Hepatocyte (in vitro differentiated cells): Measurements from ENCODE around the gene LYZL2. TPM values are rescaled to one million over a fixed set of nuclear protein-coding genes. Genes with fewer than 3 reads are reported as not detected.
"Not testable (repeated sequence)": the region's sequence is repeated elsewhere in the genome, so short reads cannot be mapped to it uniquely, and the experiment has no call there.

Source experiments
- DNase-seq: peaks from one replicate; pipeline ENCODE4 v3.0.0-alpha.2; 2016; ENCODE audit warnings: low spot score
- H2AFZ ChIP-seq: fragments of 200-600 bp; sonication (generic); 2 replicates; pipeline ENCODE4 v1.6.0; 2016; ENCODE audit warnings: antibody characterized with exemption, mild to moderate bottlenecking
- H3K27ac ChIP-seq: fragments of 200-600 bp; sonication (generic); 2 replicates; pipeline ENCODE4 v1.5.1; 2016; ENCODE audit warnings: mild to moderate bottlenecking
- H3K27me3 ChIP-seq: fragments of 200-600 bp; sonication (generic); 2 replicates; pipeline ENCODE4 v1.6.1; 2016
- H3K36me3 ChIP-seq: fragments of 200-600 bp; sonication (generic); replicated peaks from 2 replicates; pipeline ENCODE4 v1.5.1; 2016; ENCODE audit warnings: low read depth; ENCODE audit not compliant: insufficient read depth
- H3K4me1 ChIP-seq: fragments of 200-600 bp; sonication (generic); 2 replicates; pipeline ENCODE4 v1.5.1; 2016; ENCODE audit warnings: mild to moderate bottlenecking, moderate library complexity; ENCODE audit not compliant: insufficient read depth
- H3K4me2 ChIP-seq: fragments of 200-600 bp; sonication (generic); 2 replicates; pipeline ENCODE4 v1.6.0; 2016
- H3K4me3 ChIP-seq: fragments of 200-600 bp; sonication (generic); 2 replicates; pipeline ENCODE4 v1.5.1; 2016; ENCODE audit warnings: mild to moderate bottlenecking
- H3K79me2 ChIP-seq: fragments of 200-600 bp; sonication (generic); 2 replicates; pipeline ENCODE4 v1.6.0; 2017; ENCODE audit warnings: mild to moderate bottlenecking
- H3K9me2 ChIP-seq: fragments of 200-600 bp; sonication (generic); replicated peaks from 2 replicates; pipeline ENCODE4 v1.6.0; 2017; ENCODE audit warnings: mild to moderate bottlenecking; ENCODE audit not compliant: insufficient read depth
- H3K9me3 ChIP-seq: fragments of 200-600 bp; sonication (generic); 2 replicates; pipeline ENCODE4 v1.5.1; 2016; ENCODE audit warnings: low read depth, mild to moderate bottlenecking
- H4K20me1 ChIP-seq: fragments of 200-600 bp; sonication (generic); 2 replicates; pipeline ENCODE4 v1.6.0; 2016; ENCODE audit warnings: mild to moderate bottlenecking; ENCODE audit not compliant: insufficient read depth, poor library complexity, severe bottlenecking
- CTCF ChIP-seq: fragments of 200-600 bp; sonication (generic); IDR thresholded peaks from 2 replicates; pipeline ENCODE4 v1.5.1; 2016; ENCODE audit warnings: antibody characterized with exemption, mild to moderate bottlenecking; ENCODE audit not compliant: poor library complexity
- EZH2 ChIP-seq: fragments of 200-600 bp; sonication (generic); IDR thresholded peaks from 2 replicates; pipeline ENCODE4 v1.6.1; 2016; ENCODE audit warnings: antibody characterized with exemption, mild to moderate bottlenecking, borderline replicate concordance
- EZH2phosphoT487 ChIP-seq: fragments of 200-600 bp; sonication (generic); IDR thresholded peaks from one replicate; pipeline ENCODE4 v1.6.1; 2018; ENCODE audit warnings: antibody characterized with exemption, mild to moderate bottlenecking, low read depth, moderate library complexity; ENCODE audit not compliant: unreplicated experiment, severe bottlenecking
- WGBS: methylation state at CpG from one replicate; pipeline ENCODE4 v1.1.6; 2016; ENCODE audit warnings: low lambda C conversion rate; ENCODE audit errors: missing lambda C conversion rate; 5-methylcytosine and 5-hydroxymethylcytosine counted together
- polyA plus RNA-seq: library from polyadenylated mRNA; unstranded; fragments of >200 nt; fragmentation: Nextera tagmentation; extraction: Ambion mirVana; gene quantifications from 2 replicates; pipeline ENCODE4 v1.2.1, GENCODE V29; 2016
- total RNA-seq: library from RNA; depleted of rRNA; stranded (reverse); fragments of >200 nt; gene quantifications from 2 replicates; pipeline ENCODE4 v1.2.3, GENCODE V29; 2014

Gene LYZL2
- total RNA-seq = not detected in 2 replicates
- not detected in 2 replicates for polyA plus RNA-seq

GRCh38 chr10:30629653-30630052 is at the start of gene LYZL2:
Gene LYZL2 (minus strand): TSS chr10:30629753. CDS start chr10:30626915, 2,838 bp downstream.
- Histone ChIP-seq H3K4me3 (no peak within 1 kb of the TSS), H3K4me1 (no peaks in the 10 kb centered on the region), H3K27me3 (no peaks in the 10 kb centered on the region), H3K27ac (no peak within 1 kb of the TSS), H3K9me3 (no peaks in the 10 kb centered on the region), H3K36me3 (no peaks in the 10 kb centered on the region), H4K20me1 (no peaks in the 10 kb centered on the region), H3K9me2 (no peaks in the 10 kb centered on the region), H3K79me2 (no peaks in the 10 kb centered on the region), H3K4me2 (no peak within 1 kb of the TSS), H2AFZ (no peak within 1 kb of the TSS)
- TF ChIP-seq EZH2phosphoT487 = no peak
- TF ChIP-seq CTCF = no peak
- no peak for TF ChIP-seq EZH2
- DNase-seq = no peak
- WGBS = 71% methylated on average over 6 of the region's 6 CpGs

- H3K27me3 ChIP-seq, H3K79me2 ChIP-seq, H2AFZ ChIP-seq, DNase-seq, H3K9me2 ChIP-seq, H3K9me3 ChIP-seq, H3K4me2 ChIP-seq, H3K4me3 ChIP-seq, H4K20me1 ChIP-seq, H3K4me1 ChIP-seq, H3K36me3 ChIP-seq, H3K27ac ChIP-seq: not testable (repeated sequence)
- WGBS = 94% methylated on average over 5 of the region's 7 CpGs
Measured at GRCh38 chr10:30677616-30678015, 48.1 kb upstream of the LYZL2 start.

GRCh38 chr10:30677146-30677545 is 47.6 kb upstream of the LYZL2 start:
- not testable (repeated sequence) for H3K79me2 ChIP-seq, H3K27me3 ChIP-seq, H3K4me3 ChIP-seq, H4K20me1 ChIP-seq, H3K4me1 ChIP-seq, H2AFZ ChIP-seq, H3K4me2 ChIP-seq, DNase-seq, H3K36me3 ChIP-seq, H3K9me2 ChIP-seq, H3K9me3 ChIP-seq, H3K27ac ChIP-seq
- 100% methylated on average over 2 of the region's 3 CpGs for WGBS

- Histone ChIP-seq H4K20me1 (no peaks in the 10 kb centered on the region), H3K79me2 (no peaks in the 10 kb centered on the region), H3K9me3 (no peaks in the 10 kb centered on the region), H3K27ac (no peak overlapping the region), H2AFZ (no peak overlapping the region), H3K4me1 (no peaks in the 10 kb centered on the region), H3K36me3 (no peaks in the 10 kb centered on the region), H3K27me3 (no peaks in the 10 kb centered on the region), H3K4me3 (no peak overlapping the region), H3K9me2 (no peaks in the 10 kb centered on the region), H3K4me2 (no peak overlapping the region)
- no peak for DNase-seq
- WGBS = 68% methylated on average over 13 of the region's 13 CpGs
- no peak for TF ChIP-seq EZH2
- no peak for TF ChIP-seq EZH2phosphoT487
- no peak for TF ChIP-seq CTCF
Measured at GRCh38 chr10:30675791-30676718, 46.5 kb upstream of the LYZL2 start.
